ENCODE results near the gene HTR2A. TPM values are rescaled to one million over a fixed set of nuclear protein-coding genes. Genes with fewer than 3 reads are reported as not detected.

Gene HTR2A
- total RNA-seq, 1 donor from 2014 or later, result not detected

DNA sequence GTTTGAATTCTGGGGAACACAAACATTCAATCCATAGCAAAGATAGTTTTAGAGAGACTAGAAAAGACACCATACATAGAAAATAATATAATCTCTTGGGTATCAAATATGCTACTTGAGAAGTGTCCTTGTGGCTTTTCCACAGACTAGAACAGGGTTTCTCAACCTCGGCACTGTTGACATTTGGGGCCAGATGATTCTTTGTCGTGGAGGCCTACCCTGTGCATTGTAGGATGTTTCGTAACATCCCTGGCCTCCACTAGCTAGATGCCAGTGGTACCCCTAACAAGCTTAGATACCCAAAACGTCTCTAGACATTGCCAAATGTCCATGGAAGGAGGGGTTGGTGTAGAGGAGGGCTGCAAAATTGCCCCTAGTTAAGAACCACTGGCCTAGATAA lies 97.7 kb downstream of the HTR2A start:
- peaks cover 25% of the 10 kb centered on the region for H3K4me1 ChIP-seq (ENCODE audit: insufficient read depth, low read length)
- H3K27ac ChIP-seq (ENCODE audit: low read depth, low read length), result no peak overlapping the region
- H3K9ac ChIP-seq (ENCODE audit: low read length), result no peak overlapping the region
- no peaks in the 10 kb centered on the region for H3K27me3 ChIP-seq (ENCODE audit: insufficient read depth, low read length)
- no peak overlapping the region for H2AFZ ChIP-seq (ENCODE audit: low read depth, low read length)
- peaks cover 6% of the 10 kb centered on the region for H4K20me1 ChIP-seq (ENCODE audit: insufficient read depth, low read length)
- no peak for DNase-seq (ENCODE audit: low read depth)
- Mint-ChIP-seq H3K4me1 (ENCODE audit: low read depth, unreplicated experiment) (peaks cover 35% of the 10 kb centered on the region), H3K4me3 (ENCODE audit: unreplicated experiment) (no peak overlapping the region), H3K9me3 (ENCODE audit: unreplicated experiment) (no peaks in the 10 kb centered on the region), H3K36me3 (ENCODE audit: low read depth, unreplicated experiment) (peaks cover 3% of the 10 kb centered on the region), H3K27me3 (ENCODE audit: low read depth, unreplicated experiment) (no peaks in the 10 kb centered on the region), H3K27ac (ENCODE audit: unreplicated experiment) (no peak overlapping the region)
- no peak for FAIRE-seq
- H3K4me2 ChIP-seq (ENCODE audit: low read length), result no peak overlapping the region
- H3K79me2 ChIP-seq (ENCODE audit: insufficient read depth, low read length), result peaks cover 28% of the 10 kb centered on the region
- no peak overlapping the region for H3K4me3 ChIP-seq (ENCODE audit: insufficient read depth, low read depth, low read length)
- no peaks in the 10 kb centered on the region for H3K9me3 ChIP-seq (ENCODE audit: insufficient read depth, low read depth, low read length)
- TF ChIP-seq, protein P1, sequence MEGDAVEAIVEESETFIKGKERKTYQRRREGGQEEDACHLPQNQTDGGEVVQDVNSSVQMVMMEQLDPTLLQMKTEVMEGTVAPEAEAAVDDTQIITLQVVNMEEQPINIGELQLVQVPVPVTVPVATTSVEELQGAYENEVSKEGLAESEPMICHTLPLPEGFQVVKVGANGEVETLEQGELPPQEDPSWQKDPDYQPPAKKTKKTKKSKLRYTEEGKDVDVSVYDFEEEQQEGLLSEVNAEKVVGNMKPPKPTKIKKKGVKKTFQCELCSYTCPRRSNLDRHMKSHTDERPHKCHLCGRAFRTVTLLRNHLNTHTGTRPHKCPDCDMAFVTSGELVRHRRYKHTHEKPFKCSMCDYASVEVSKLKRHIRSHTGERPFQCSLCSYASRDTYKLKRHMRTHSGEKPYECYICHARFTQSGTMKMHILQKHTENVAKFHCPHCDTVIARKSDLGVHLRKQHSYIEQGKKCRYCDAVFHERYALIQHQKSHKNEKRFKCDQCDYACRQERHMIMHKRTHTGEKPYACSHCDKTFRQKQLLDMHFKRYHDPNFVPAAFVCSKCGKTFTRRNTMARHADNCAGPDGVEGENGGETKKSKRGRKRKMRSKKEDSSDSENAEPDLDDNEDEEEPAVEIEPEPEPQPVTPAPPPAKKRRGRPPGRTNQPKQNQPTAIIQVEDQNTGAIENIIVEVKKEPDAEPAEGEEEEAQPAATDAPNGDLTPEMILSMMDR (IDR thresholded peaks at IDR 0.05; ENCODE audit: insufficient read depth, low read depth, low read length), result no peak
- TF ChIP-seq EZH2 (IDR thresholded peaks at IDR 0.05; ENCODE audit: insufficient read depth, low read length), result no peak
- H3K36me3 ChIP-seq (ENCODE audit: insufficient read depth, low read length), result no peaks in the 10 kb centered on the region

GRCh38 chr13:46797501-46798237 lies 99.2 kb downstream of the HTR2A start:
- Mint-ChIP-seq H3K9me3 (ENCODE audit: unreplicated experiment) (no peaks in the 10 kb centered on the region), H3K4me1 (ENCODE audit: low read depth, unreplicated experiment) (peaks cover 22% of the 10 kb centered on the region), H3K4me3 (ENCODE audit: unreplicated experiment) (peak overlapping the region; percentile 99), H3K36me3 (ENCODE audit: low read depth, unreplicated experiment) (peaks cover 3% of the 10 kb centered on the region), H3K27ac (ENCODE audit: unreplicated experiment) (peak overlapping the region; percentile 99), H3K27me3 (ENCODE audit: low read depth, unreplicated experiment) (no peaks in the 10 kb centered on the region)
- Histone ChIP-seq H3K9me3 (ENCODE audit: insufficient read depth, low read depth, low read length) (no peaks in the 10 kb centered on the region), H3K79me2 (ENCODE audit: insufficient read depth, low read length) (peaks cover 41% of the 10 kb centered on the region), H3K27ac (ENCODE audit: low read depth, low read length) (peak overlapping the region; percentile 94), H3K27me3 (ENCODE audit: insufficient read depth, low read length) (no peaks in the 10 kb centered on the region), H4K20me1 (ENCODE audit: insufficient read depth, low read length) (peaks cover 13% of the 10 kb centered on the region), H3K4me2 (ENCODE audit: low read length) (peak overlapping the region; percentile 93), H3K4me3 (ENCODE audit: insufficient read depth, low read depth, low read length) (peak overlapping the region; percentile 93), H2AFZ (ENCODE audit: low read depth, low read length) (peak overlapping the region; percentile 100), H3K4me1 (ENCODE audit: insufficient read depth, low read length) (peaks cover 16% of the 10 kb centered on the region), H3K9ac (ENCODE audit: low read length) (peak overlapping the region; percentile 99), H3K36me3 (ENCODE audit: insufficient read depth, low read length) (no peaks in the 10 kb centered on the region)
- FAIRE-seq (no peak), DNase-seq (ENCODE audit: low read depth) (no peak)
- TF ChIP-seq, protein P1 (IDR thresholded peaks at IDR 0.05; ENCODE audit: insufficient read depth, low read depth, low read length), result no peak
- no peak for TF ChIP-seq EZH2 (IDR thresholded peaks at IDR 0.05; ENCODE audit: insufficient read depth, low read length)
